ENCODE data around the gene IL10RA. TPM values are rescaled to one million over a fixed set of nuclear protein-coding genes. Genes with fewer than 3 reads are reported as not detected.

IL10RA gene
- 33.8 and 58.3 TPM in 2 replicates for total RNA-seq (2011; cell fraction: chromatin; rRNA removed; ENCODE audit: low replicate concordance)
- 34.2 and 42.5 TPM in 2 replicates for total RNA-seq (2011; cell fraction: nucleolus; rRNA removed)
- total RNA-seq (2011; cell fraction: nucleoplasm; rRNA removed), result 41.9 and 43.4 TPM in 2 replicates
- total RNA-seq (2014; rRNA removed) (2.9 and 3.5 TPM in 2 replicates), total RNA-seq (2014; rRNA removed; fragmentation: Illumina TruSeq; extraction: Trizol) (2.0 and 2.9 TPM in 2 replicates), total RNA-seq (2015; rRNA removed; fragmentation: Illumina TruSeq; extraction: Trizol) (1.4 and 2.1 TPM in 2 replicates), total RNA-seq (2021) (4.6 and 4.9 TPM in 2 replicates), polyA plus RNA-seq (2011; rRNA removed) (15.4 and 17.3 TPM in 2 replicates), polyA plus RNA-seq (2014; fragmentation: Illumina TruSeq; extraction: Trizol) (4.0 and 4.5 TPM in 2 replicates), polyA plus RNA-seq (2014; fragmentation: Nextera tagmentation; extraction: Ambion mirVana) (under 1 TPM; 0.17 to 0.48 TPM), polyA plus RNA-seq (2014; rRNA removed) (2.7 and 3.6 TPM in 2 replicates), polyA minus RNA-seq (2011; rRNA and poly(A)+ RNA removed) (19.8 and 20.3 TPM in 2 replicates), Bru-seq, nascent RNA (percentile 56 among the genes with signal in this experiment), BruChase-seq, experiment 1, labeled RNA remaining after a 2-hour chase (percentile 49 among the genes with signal in this experiment), BruChase-seq, experiment 2, labeled RNA remaining after a 6-hour chase (percentile 55 among the genes with signal in this experiment)
- 9.1 and 23.9 TPM in 2 replicates for polyA plus RNA-seq (2011; cell fraction: cytosol; rRNA removed)
- 18.2 and 38.1 TPM in 2 replicates for polyA plus RNA-seq (2011; cell fraction: nucleus; rRNA removed)
- polyA plus RNA-seq (2012), result 3.8 and 12.5 TPM in 2 replicates
- polyA minus RNA-seq (2011; cell fraction: cytosol; rRNA and poly(A)+ RNA removed), result 7.5 and 11.4 TPM in 2 replicates
- polyA minus RNA-seq (2011; cell fraction: nucleus; rRNA and poly(A)+ RNA removed), result 24.1 and 28.3 TPM in 2 replicates
- long read RNA-seq, experiment 1, full-length matches to known transcripts, result 18 of 18 reads
- long read RNA-seq, experiment 1, partial matches to known transcripts, result 0 of 18 reads
- long read RNA-seq, experiment 1, other reads (novel, unspliced or antisense), result 0 of 18 reads
- long read RNA-seq, experiment 2, partial matches to known transcripts, result 0 of 4 reads
- long read RNA-seq, experiment 2, other reads (novel, unspliced or antisense), result 3 of 4 reads
- long read RNA-seq, experiment 3, partial matches to known transcripts, result 0 of 4 reads
- long read RNA-seq, experiment 3, other reads (novel, unspliced or antisense), result 0 of 4 reads

DNA sequence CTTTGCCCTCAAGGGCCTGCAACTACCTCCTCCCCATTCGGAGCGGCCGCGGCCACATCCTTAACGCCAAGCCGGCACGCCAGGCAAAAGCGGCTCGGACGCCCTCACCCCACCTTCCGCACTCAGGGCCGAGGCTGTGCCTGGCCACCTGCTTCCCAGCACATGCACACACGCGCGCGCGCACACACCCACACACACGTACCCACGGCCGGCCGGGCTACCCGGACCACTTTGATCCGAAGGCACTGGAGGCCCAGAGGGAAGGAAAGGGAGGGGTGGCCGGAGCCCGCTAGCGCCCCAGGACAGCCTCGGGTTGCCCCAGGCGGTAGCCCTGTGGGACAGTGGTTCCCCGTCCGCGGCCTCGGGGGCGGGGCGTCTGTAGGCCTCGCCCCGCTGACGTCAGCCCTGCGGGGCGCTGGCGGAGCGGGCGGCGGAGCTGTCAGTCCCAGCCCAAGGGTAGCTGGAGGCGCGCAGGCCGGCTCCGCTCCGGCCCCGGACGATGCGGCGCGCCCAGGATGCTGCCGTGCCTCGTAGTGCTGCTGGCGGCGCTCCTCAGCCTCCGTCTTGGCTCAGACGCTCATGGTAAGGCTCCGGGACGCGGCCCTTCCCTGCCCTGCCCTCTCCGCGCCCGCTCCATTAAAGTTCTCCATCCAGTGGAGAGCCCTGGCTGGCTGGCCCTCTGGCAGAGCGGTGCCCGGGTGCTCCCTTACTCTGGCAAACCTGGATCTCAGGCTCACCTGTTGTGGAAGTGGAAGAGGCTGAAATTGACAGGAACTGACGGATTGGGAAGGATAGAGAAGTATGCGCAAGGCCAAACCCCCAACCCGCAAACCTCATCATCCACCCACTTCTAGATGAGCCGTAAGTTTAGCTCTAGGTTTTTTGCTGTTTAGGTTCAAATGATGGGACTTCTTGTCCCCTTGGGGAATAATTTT is at the start of gene IL10RA:
TSS of gene IL10RA (plus strand) at position 442 of the 935 bp plus-strand sequence. CDS start at position 516, 74 bp downstream.
- peaks cover 12 to 15% of the 10 kb centered on the region in 2 experiments; a peak in 4 of 5 replicates for H3K4me1 ChIP-seq (replicated peaks in 1 of 2; ENCODE audit: control insufficient read depth in 2 of 2, insufficient read depth in 2 of 2, low read length in 2 of 2)
- peak; percentile 85 for FAIRE-seq
- intact Hi-C loops (cut with micrococcal nuclease) (loop anchor here (5.0 kb wide), 2 partner anchors 34 to 66 kb away; no protein-coding TSS in a partner anchor), in situ Hi-C loops (cut with MboI) (no loop called here)
- H3K4me2 ChIP-seq (ENCODE audit: insufficient read depth, low read length), result peak within 1 kb of the TSS; percentile 90
- peak within 1 kb of the TSS; percentile 59 for H3K4me3 ChIP-seq
- peak within 1 kb of the TSS; percentile 77 to 91 for H3K9ac ChIP-seq (ENCODE audit: insufficient read depth in 1 of 2, low read depth in 2 of 2, low read length in 2 of 2)
- H4K20me1 ChIP-seq (replicated peaks; ENCODE audit: control insufficient read depth, insufficient read depth, low read length), result no peaks in the 10 kb centered on the region
- CTCF ChIA-PET (ENCODE audit: low intra/inter-chr PET ratio), result no interaction called here
- no peaks in the 10 kb centered on the region; a peak in 1 of 5 replicates for H3K27me3 ChIP-seq (ENCODE audit: control insufficient read depth in 2 of 2, insufficient read depth in 2 of 2, low read length in 2 of 2)
- POLR2A ChIA-PET, result interaction anchor here (0.6 to 2.5 kb wide), 8 partner anchors 8 to 484 kb away, joined by 3 to 9 read pairs (median 4); no protein-coding TSS in a partner anchor
- WGBS (ENCODE audit: insufficient coverage, low coverage, missing lambda C conversion rate), result 4% methylated on average over 52 of the region's 71 CpGs
- no peaks in the 10 kb centered on the region for H3K36me3 ChIP-seq (ENCODE audit: control insufficient read depth, insufficient read depth, low read length)
- H2AFZ ChIP-seq (ENCODE audit: low read depth, low read length), result peak within 1 kb of the TSS; percentile 98
- peak; percentile 99 for ATAC-seq
- peak within 1 kb of the TSS; percentile 75 for H3K27ac ChIP-seq (ENCODE audit: extremely low read depth, low read depth, low read length)
- no peaks in the 10 kb centered on the region for H3K9me1 ChIP-seq (ENCODE audit: control insufficient read depth, insufficient read depth, low read length)
- peaks cover 3% of the 10 kb centered on the region; the same call in 1 of the 3 replicates for H3K79me2 ChIP-seq (ENCODE audit: control insufficient read depth, insufficient read depth, low read length)
- peak; percentile 90 to 97 (median 96) for DNase-seq (ENCODE audit: extremely low read depth in 1 of 4, low spot score in 3 of 4)
- H3K9me3 ChIP-seq (replicated peaks; ENCODE audit: control insufficient read depth, insufficient read depth, low read depth, low read length), result no peaks in the 10 kb centered on the region
- no TSS peak for BruUV-seq (replicated peaks)
- TF ChIP-seq ZBTB8A (IDR thresholded peaks at IDR 0.05; ENCODE audit: partially characterized antibody), result no peak
- TF ChIP-seq POU5F1 (IDR thresholded peaks at IDR 0.05; ENCODE audit: borderline replicate concordance, low read depth, low read length, partially characterized antibody), result no peak
- TF ChIP-seq, protein P1, sequence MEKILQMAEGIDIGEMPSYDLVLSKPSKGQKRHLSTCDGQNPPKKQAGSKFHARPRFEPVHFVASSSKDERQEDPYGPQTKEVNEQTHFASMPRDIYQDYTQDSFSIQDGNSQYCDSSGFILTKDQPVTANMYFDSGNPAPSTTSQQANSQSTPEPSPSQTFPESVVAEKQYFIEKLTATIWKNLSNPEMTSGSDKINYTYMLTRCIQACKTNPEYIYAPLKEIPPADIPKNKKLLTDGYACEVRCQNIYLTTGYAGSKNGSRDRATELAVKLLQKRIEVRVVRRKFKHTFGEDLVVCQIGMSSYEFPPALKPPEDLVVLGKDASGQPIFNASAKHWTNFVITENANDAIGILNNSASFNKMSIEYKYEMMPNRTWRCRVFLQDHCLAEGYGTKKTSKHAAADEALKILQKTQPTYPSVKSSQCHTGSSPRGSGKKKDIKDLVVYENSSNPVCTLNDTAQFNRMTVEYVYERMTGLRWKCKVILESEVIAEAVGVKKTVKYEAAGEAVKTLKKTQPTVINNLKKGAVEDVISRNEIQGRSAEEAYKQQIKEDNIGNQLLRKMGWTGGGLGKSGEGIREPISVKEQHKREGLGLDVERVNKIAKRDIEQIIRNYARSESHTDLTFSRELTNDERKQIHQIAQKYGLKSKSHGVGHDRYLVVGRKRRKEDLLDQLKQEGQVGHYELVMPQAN (IDR thresholded peaks at IDR 0.05; ENCODE audit: borderline replicate concordance), result peak; percentile 81; the same call in 1 of the 2 replicates
- TF ChIP-seq ZNF282 (CRISPR knock-in tag; IDR thresholded peaks at IDR 0.05), result peak; percentile 44; the same call in 1 of the 2 replicates
- no peak for TF ChIP-seq ZNF445 (CRISPR knock-in tag; IDR thresholded peaks at IDR 0.05; ENCODE audit: low read depth)
- TF ChIP-seq KAT2B (IDR thresholded peaks at IDR 0.05; ENCODE audit: low read depth, low read length), result no peak
- TF ChIP-seq TFAM (CRISPR knock-in tag; conservative IDR thresholded peaks at IDR 0.05), result no peak
- no peak for TF ChIP-seq ZNF239 (CRISPR knock-in tag; IDR thresholded peaks at IDR 0.05)
- peak in 1 of 2 experiments; percentile 6; a peak in 1 of 4 replicates for TF ChIP-seq RAD21 (CRISPR knock-in tag; conservative IDR thresholded peaks at IDR 0.05 in 1 of 2, IDR thresholded peaks at IDR 0.05 in 1 of 2)
- TF ChIP-seq NFE2 (IDR thresholded peaks at IDR 0.05; ENCODE audit: low read depth), result no peak
